GM12801 (cell line): Measurements from ENCODE around the gene FUT4.

Experiments
- CTCF ChIP-seq: IDR thresholded peaks from one replicate; pipeline ENCODE4 v1.5.1; 2011; ENCODE audit warnings: control low read depth; ENCODE audit not compliant: insufficient read length; ENCODE audit errors: extremely low read depth

The FUT4 gene

DNA sequence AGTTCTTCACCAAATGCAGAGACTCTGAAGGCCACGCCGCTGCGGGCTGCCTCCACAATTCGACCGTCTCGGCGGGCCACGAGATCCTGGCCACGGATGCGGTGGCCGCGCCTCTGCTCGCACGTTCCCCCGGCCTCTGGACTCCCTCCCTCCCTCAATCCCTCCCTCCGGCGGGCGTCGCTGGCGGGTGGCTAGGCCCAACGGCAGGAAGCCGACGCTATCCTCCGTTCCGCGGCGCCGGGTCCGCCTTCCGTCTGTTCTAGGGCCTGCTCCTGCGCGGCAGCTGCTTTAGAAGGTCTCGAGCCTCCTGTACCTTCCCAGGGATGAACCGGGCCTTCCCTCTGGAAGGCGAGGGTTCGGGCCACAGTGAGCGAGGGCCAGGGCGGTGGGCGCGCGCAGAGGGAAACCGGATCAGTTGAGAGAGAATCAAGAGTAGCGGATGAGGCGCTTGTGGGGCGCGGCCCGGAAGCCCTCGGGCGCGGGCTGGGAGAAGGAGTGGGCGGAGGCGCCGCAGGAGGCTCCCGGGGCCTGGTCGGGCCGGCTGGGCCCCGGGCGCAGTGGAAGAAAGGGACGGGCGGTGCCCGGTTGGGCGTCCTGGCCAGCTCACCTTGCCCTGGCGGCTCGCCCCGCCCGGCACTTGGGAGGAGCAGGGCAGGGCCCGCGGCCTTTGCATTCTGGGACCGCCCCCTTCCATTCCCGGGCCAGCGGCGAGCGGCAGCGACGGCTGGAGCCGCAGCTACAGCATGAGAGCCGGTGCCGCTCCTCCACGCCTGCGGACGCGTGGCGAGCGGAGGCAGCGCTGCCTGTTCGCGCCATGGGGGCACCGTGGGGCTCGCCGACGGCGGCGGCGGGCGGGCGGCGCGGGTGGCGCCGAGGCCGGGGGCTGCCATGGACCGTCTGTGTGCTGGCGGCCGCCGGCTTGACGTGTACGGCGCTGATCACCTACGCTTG lies at the start of gene FUT4:
TSS of gene FUT4 (plus strand) at position 227 of the 951 bp plus-strand sequence. CDS start at position 440, 213 bp downstream.
- TF ChIP-seq CTCF = no peak

DNA sequence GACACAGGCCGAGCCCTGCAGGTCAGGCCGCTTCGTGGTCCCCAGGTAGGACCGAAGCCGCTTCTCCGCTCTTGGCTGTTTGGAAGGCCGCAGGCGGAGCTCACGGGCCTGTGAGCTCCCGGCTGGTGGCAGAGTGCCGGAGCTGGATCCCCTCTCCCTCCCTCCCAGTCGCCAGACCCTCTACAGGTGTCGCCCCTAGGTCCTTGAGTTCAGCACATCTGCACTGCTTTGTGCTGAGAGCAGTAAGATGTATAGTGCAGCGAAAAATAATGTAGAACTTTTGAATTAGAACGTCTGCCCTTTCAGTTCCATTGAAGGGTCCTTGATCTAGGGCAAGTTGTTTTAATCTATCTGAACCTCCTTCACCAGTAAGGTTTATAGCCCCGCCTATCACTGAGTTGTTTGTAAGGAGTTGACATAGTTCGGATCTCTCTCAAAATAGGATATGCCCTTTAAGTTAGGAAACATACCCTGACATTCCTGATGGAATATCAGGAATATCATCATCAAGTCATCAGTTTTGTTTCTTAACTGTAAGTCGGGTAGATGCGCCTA lies 49.5 kb upstream of the FUT4 start:
- TF ChIP-seq CTCF = no peak

- TF ChIP-seq CTCF = no peak
These were observed 43.5 kb upstream of the FUT4 start for GRCh38 chr11:94500181-94500580.

DNA sequence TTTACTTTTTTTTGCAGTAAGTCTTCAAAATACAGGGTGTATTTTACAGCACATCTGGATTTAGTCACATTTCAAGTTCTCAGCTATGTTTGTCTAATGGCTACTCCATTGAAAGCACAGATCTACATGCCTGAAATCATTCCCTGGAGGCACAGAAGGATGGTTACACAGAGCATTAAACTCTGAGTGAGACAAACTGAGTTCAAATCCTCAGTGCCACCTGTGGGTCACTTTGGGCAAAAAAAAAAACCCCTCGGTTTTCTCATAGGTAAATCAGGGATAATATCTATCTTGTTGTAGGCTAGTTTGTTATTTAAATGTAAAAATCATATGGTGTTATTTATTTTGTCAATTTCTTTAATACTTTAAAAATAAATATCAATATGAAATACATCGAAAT lies 42.2 kb upstream of the FUT4 start:
- TF ChIP-seq CTCF = no peak

DNA sequence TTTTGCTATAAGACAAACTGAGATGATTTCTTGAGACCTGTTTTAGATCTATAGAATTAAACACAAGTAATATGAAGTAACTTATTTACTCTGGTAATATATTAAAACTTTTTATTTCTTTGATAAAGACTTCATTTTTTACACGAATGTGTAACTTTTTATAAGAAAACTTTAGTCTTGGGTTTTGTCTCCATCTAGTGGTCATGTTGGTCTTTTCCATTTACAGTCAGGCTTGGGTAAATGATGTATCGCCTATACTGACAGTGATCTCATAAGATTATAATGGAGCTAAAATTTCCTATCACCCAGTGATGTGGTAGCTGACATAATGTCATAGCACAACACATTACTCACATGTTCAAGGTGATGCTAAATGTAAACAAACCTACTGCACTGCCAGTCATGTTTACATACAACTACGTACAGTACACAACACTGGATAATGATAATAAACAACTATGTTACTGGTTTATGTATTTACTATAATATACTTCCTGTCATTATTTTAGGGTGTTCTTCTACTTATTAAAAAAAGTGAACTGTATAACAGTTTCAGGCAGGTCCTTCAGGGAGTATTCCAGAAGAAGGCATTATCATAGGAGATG lies 38.9 kb upstream of the FUT4 start:
- no peak for TF ChIP-seq CTCF

- no peak for TF ChIP-seq CTCF
These were observed 36.2 kb upstream of the FUT4 start for GRCh38 chr11:94507485-94507884.
